WTC11 (cell line): ENCODE data around the gene NMT2. TPM values are rescaled to one million over a fixed set of nuclear protein-coding genes. Genes with fewer than 3 reads are reported as not detected.

Experiments
- ATAC-seq: fragments of 200-7000 bp; cut with Tn5 transposase; 2 replicates; pipeline ENCODE4 v1.10.0; 2021; ENCODE audit warnings: mild to moderate bottlenecking, moderate library complexity
- CTCF ChIA-PET: fragments of 300-600 bp; sonication (Branson Sonifier 250); formaldehyde crosslinking; loops from one replicate; lab custom pipeline; 2021; ENCODE audit warnings: antibody characterized with exemption; lab: Charles Lee
- POLR2A ChIA-PET: fragments of 350-600 bp; sonication (Branson Sonifier 250); formaldehyde crosslinking; loops from one replicate; lab custom pipeline; 2021; ENCODE audit warnings: antibody characterized with exemption; lab: Charles Lee
- DNase-seq: peaks from one replicate; pipeline ENCODE4 v3.0.0; 2021; ENCODE audit warnings: low spot score
- H3K27ac Mint-ChIP-seq: 2 replicates; pipeline ENCODE4 v1.8.0; 2021; ENCODE audit warnings: mixed read lengths
- H3K27me3 Mint-ChIP-seq: 2 replicates; pipeline ENCODE4 v1.8.0; 2021; ENCODE audit warnings: low read depth, mild to moderate bottlenecking, moderate library complexity, mixed read lengths
- H3K36me3 Mint-ChIP-seq: 2 replicates; pipeline ENCODE4 v1.8.0; 2021; ENCODE audit warnings: mixed read lengths
- H3K4me1 Mint-ChIP-seq: 2 replicates; pipeline ENCODE4 v1.8.0; 2022; ENCODE audit warnings: mixed read lengths
- H3K4me3 Mint-ChIP-seq: 2 replicates; pipeline ENCODE4 v1.8.0; 2021; ENCODE audit warnings: mild to moderate bottlenecking, moderate library complexity, mixed read lengths
- H3K9me3 Mint-ChIP-seq: 2 replicates; pipeline ENCODE4 v1.8.0; 2021; ENCODE audit warnings: mixed read lengths
- ELF4 ChIP-seq: sonication (generic); formaldehyde crosslinking; IDR thresholded peaks from 2 replicates; pipeline ENCODE4 v1.8.1; 2022; ENCODE audit warnings: low read depth, mild to moderate bottlenecking, moderate library complexity, missing genetic modification reagents
- ESRRA ChIP-seq: sonication (generic); formaldehyde crosslinking; IDR thresholded peaks from 2 replicates; pipeline ENCODE4 v1.8.1; 2022; ENCODE audit warnings: mild to moderate bottlenecking, missing genetic modification reagents, borderline replicate concordance
- MXD4 ChIP-seq: fragments of 250-450 bp; sonication (Bioruptor Pico); IDR thresholded peaks from 2 replicates; pipeline ENCODE4 v1.8.0; 2021; ENCODE audit warnings: mild to moderate bottlenecking, moderate library complexity, borderline replicate concordance
- MYBL2 ChIP-seq: sonication (generic); formaldehyde crosslinking; IDR thresholded peaks from 2 replicates; pipeline ENCODE4 v1.8.1; 2023; ENCODE audit warnings: mild to moderate bottlenecking, moderate library complexity, missing genetic modification reagents
- SMAD3 ChIP-seq: sonication (generic); formaldehyde crosslinking; IDR thresholded peaks from 2 replicates; pipeline ENCODE4 v1.8.0; 2022; ENCODE audit warnings: missing genetic modification reagents, mild to moderate bottlenecking, borderline replicate concordance
- SOX15 ChIP-seq: fragments of 250-450 bp; sonication (Bioruptor Pico); IDR thresholded peaks from 2 replicates; pipeline ENCODE4 v1.9.0; 2021; ENCODE audit warnings: mild to moderate bottlenecking
- TCF7 ChIP-seq: sonication (generic); formaldehyde crosslinking; IDR thresholded peaks from 2 replicates; pipeline ENCODE4 v1.8.0; 2022; ENCODE audit warnings: mild to moderate bottlenecking, low read depth, missing genetic modification reagents, moderate library complexity
- ZBTB21 ChIP-seq: sonication (generic); formaldehyde crosslinking; IDR thresholded peaks from 2 replicates; pipeline ENCODE4 v1.8.1; 2023; ENCODE audit warnings: mild to moderate bottlenecking, missing genetic modification reagents, borderline replicate concordance
- ZNF416 ChIP-seq: fragments of 250-450 bp; sonication (Bioruptor Pico); IDR thresholded peaks from 2 replicates; pipeline ENCODE4 v1.9.0; 2021; ENCODE audit warnings: mild to moderate bottlenecking, inconsistent platforms
- ZNF423 ChIP-seq: fragments of 250-450 bp; sonication (Bioruptor Pico); IDR thresholded peaks from 2 replicates; pipeline ENCODE4 v2.1.2; 2022; ENCODE audit warnings: mild to moderate bottlenecking, moderate library complexity
- total RNA-seq: library from RNA; stranded (reverse); gene quantifications from 3 replicates; pipeline ENCODE4 v1.2.3, GENCODE V29; 2021
- TF ChIP-seq, protein P1 (sequence below): sonication (generic); formaldehyde crosslinking; IDR thresholded peaks from 2 replicates; pipeline ENCODE4 v1.8.0; 2022; ENCODE audit warnings: missing genetic modification reagents
- TF ChIP-seq, protein P2 (sequence below): sonication (generic); formaldehyde crosslinking; IDR thresholded peaks from 2 replicates; pipeline ENCODE4 v1.8.1; 2023; ENCODE audit warnings: mild to moderate bottlenecking, moderate library complexity, missing genetic modification reagents
- TF ChIP-seq, protein P3 (sequence below): sonication (generic); formaldehyde crosslinking; IDR thresholded peaks from 2 replicates; pipeline ENCODE4 v1.8.1; 2022; ENCODE audit warnings: mild to moderate bottlenecking, missing genetic modification reagents, moderate library complexity, borderline replicate concordance
- TF ChIP-seq, protein P4 (sequence below): sonication (generic); formaldehyde crosslinking; IDR thresholded peaks from 2 replicates; pipeline ENCODE4 v1.8.1; 2022; ENCODE audit warnings: missing genetic modification reagents, borderline replicate concordance

NMT2 gene
- total RNA-seq, 1 experiment from 2014 or later: 11.7 TPM

DNA sequence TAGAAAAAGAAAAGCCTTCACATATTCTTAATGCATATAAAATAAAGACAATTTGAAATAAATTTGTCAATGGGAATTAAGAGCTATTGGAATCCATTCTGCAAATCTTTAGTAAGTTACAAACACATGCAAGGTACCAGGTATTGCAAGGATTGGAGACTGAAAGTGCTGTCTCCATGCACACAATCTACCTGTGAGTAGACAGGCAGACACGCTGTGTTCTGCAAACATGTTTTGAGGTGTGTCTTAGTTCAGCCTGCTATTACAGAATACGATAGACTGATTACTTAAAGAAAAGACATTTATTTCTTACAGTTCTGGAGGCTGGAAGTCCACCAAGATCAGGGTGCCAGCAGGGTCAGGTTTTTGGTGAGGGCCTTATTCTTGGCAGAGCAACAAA lies 10.0 kb downstream of the NMT2 start:
- no peak overlapping the region for H3K4me3 Mint-ChIP-seq
- TF ChIP-seq, protein P1, sequence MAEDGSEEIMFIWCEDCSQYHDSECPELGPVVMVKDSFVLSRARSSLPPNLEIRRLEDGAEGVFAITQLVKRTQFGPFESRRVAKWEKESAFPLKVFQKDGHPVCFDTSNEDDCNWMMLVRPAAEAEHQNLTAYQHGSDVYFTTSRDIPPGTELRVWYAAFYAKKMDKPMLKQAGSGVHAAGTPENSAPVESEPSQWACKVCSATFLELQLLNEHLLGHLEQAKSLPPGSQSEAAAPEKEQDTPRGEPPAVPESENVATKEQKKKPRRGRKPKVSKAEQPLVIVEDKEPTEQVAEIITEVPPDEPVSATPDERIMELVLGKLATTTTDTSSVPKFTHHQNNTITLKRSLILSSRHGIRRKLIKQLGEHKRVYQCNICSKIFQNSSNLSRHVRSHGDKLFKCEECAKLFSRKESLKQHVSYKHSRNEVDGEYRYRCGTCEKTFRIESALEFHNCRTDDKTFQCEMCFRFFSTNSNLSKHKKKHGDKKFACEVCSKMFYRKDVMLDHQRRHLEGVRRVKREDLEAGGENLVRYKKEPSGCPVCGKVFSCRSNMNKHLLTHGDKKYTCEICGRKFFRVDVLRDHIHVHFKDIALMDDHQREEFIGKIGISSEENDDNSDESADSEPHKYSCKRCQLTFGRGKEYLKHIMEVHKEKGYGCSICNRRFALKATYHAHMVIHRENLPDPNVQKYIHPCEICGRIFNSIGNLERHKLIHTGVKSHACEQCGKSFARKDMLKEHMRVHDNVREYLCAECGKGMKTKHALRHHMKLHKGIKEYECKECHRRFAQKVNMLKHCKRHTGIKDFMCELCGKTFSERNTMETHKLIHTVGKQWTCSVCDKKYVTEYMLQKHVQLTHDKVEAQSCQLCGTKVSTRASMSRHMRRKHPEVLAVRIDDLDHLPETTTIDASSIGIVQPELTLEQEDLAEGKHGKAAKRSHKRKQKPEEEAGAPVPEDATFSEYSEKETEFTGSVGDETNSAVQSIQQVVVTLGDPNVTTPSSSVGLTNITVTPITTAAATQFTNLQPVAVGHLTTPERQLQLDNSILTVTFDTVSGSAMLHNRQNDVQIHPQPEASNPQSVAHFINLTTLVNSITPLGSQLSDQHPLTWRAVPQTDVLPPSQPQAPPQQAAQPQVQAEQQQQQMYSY (CRISPR knock-in tag): no peak
- TF ChIP-seq MXD4 (CRISPR knock-in tag): no peak
- no peak for TF ChIP-seq TCF7 (CRISPR knock-in tag)
- TF ChIP-seq SOX15 (CRISPR knock-in tag): no peak
- no peak for TF ChIP-seq ZBTB21 (CRISPR knock-in tag)
- CTCF ChIA-PET: no interaction called here
- POLR2A ChIA-PET: no interaction called here
- ATAC-seq (no peak), DNase-seq (no peak)
- no peaks in the 10 kb centered on the region for H3K36me3 Mint-ChIP-seq
- no peak overlapping the region for H3K27ac Mint-ChIP-seq
- H3K27me3 Mint-ChIP-seq: no peaks in the 10 kb centered on the region
- H3K4me1 Mint-ChIP-seq: peaks cover 11% of the 10 kb centered on the region
- H3K9me3 Mint-ChIP-seq: no peaks in the 10 kb centered on the region

DNA sequence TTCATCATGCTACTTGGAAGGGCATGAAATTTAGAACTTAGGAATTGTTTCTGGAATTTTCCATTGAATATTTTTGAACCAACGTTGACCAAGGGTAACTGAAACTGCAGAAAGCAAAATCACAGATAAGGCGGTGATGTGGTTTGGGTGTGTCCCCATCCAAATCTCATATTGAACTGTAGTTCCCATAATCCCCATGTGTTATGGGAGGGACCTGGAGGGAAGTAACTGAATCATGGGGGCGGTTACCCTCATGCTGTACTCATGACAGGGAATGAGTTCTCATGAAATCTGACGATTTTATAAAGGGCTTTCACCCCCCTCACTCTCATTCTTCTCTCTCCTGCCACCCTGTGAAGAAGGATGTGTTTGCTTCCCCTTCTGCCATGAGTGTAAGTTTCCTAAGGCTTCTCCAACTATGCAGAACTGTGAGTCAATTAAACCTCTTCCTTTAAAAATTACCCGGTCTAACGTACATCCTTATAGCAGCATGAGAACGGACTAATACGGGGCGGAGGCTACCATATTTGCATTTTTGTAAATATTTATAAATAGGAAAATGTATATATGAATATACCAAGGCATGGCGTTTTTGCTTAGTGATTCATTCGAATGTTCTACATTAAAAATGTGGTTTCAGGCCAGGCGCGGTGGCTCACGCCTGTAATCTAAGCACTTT lies 12.4 kb downstream of the NMT2 start:
- H3K9me3 Mint-ChIP-seq: no peaks in the 10 kb centered on the region
- POLR2A ChIA-PET: no interaction called here
- H3K36me3 Mint-ChIP-seq: peaks cover 3% of the 10 kb centered on the region; the same call in 1 of the 2 replicates
- no peak overlapping the region for H3K27ac Mint-ChIP-seq
- no peaks in the 10 kb centered on the region for H3K27me3 Mint-ChIP-seq
- H3K4me3 Mint-ChIP-seq: no peak overlapping the region
- CTCF ChIA-PET: interaction anchor here (1.3 kb wide), 1 partner anchor 11 kb away, joined by 3 read pairs; no protein-coding TSS in a partner anchor
- ATAC-seq: no peak
- TF ChIP-seq, protein P2, sequence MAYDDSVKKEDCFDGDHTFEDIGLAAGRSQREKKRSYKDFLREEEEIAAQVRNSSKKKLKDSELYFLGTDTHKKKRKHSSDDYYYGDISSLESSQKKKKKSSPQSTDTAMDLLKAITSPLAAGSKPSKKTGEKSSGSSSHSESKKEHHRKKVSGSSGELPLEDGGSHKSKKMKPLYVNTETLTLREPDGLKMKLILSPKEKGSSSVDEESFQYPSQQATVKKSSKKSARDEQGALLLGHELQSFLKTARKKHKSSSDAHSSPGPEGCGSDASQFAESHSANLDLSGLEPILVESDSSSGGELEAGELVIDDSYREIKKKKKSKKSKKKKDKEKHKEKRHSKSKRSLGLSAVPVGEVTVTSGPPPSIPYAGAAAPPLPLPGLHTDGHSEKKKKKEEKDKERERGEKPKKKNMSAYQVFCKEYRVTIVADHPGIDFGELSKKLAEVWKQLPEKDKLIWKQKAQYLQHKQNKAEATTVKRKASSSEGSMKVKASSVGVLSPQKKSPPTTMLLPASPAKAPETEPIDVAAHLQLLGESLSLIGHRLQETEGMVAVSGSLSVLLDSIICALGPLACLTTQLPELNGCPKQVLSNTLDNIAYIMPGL (CRISPR knock-in tag): no peak
- TF ChIP-seq SMAD3 (CRISPR knock-in tag) (no peak), ELF4 (no peak), ZNF416 (no peak), ZNF423 (CRISPR knock-in tag) (no peak)
- TF ChIP-seq, protein P3, sequence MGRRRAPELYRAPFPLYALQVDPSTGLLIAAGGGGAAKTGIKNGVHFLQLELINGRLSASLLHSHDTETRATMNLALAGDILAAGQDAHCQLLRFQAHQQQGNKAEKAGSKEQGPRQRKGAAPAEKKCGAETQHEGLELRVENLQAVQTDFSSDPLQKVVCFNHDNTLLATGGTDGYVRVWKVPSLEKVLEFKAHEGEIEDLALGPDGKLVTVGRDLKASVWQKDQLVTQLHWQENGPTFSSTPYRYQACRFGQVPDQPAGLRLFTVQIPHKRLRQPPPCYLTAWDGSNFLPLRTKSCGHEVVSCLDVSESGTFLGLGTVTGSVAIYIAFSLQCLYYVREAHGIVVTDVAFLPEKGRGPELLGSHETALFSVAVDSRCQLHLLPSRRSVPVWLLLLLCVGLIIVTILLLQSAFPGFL (CRISPR knock-in tag): no peak
- TF ChIP-seq, all 79 proteins: peak for 0
- DNase-seq: no peak
- H3K4me1 Mint-ChIP-seq: 0 out of 2 replicates have a peak, but pooled peaks cover 5% of the 10 kb centered on the region

DNA sequence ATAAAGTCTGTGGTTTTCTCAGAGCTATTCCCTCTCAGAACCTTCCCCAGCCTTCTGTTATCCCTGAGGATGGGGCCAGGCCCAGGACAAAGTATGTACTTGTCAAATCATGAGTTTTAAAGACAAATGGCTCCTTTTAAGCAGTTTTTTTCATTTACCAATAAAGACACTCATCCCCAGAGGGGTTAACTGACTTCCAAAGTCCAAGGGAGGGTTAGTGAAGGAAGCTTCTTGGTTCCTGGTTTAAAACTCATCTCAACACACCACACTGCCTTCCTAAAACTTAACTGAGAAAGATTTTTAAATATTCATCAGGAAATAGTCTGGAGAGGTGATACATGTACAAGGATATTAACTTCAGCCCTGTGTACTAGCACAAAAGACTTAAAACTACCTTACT lies 15.9 kb downstream of the NMT2 start:
- no peak for DNase-seq
- Mint-ChIP-seq H3K27me3 (no peaks in the 10 kb centered on the region), H3K27ac (no peak overlapping the region), H3K4me1 (no peaks in the 10 kb centered on the region), H3K4me3 (no peak overlapping the region), H3K36me3 (peaks cover 3% of the 10 kb centered on the region; the same call in 1 of the 2 replicates), H3K9me3 (no peaks in the 10 kb centered on the region)
- ATAC-seq: no peak
- TF ChIP-seq MYBL2 (CRISPR knock-in tag) (no peak), ZBTB21 (CRISPR knock-in tag) (no peak), ESRRA (CRISPR knock-in tag) (no peak), TCF7 (CRISPR knock-in tag) (no peak)
- TF ChIP-seq, protein P2 (CRISPR knock-in tag): no peak
- TF ChIP-seq, protein P4, sequence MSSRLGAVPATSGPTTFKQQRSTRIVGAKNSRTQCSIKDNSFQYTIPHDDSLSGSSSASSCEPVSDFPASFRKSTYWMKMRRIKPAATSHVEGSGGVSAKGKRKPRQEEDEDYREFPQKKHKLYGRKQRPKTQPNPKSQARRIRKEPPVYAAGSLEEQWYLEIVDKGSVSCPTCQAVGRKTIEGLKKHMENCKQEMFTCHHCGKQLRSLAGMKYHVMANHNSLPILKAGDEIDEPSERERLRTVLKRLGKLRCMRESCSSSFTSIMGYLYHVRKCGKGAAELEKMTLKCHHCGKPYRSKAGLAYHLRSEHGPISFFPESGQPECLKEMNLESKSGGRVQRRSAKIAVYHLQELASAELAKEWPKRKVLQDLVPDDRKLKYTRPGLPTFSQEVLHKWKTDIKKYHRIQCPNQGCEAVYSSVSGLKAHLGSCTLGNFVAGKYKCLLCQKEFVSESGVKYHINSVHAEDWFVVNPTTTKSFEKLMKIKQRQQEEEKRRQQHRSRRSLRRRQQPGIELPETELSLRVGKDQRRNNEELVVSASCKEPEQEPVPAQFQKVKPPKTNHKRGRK (CRISPR knock-in tag): no peak
- POLR2A ChIA-PET: interaction anchor here (1.0 kb wide), 1 partner anchor 15 kb away, joined by 4 read pairs; no protein-coding TSS in a partner anchor
- CTCF ChIA-PET: interaction anchor here (1.3 kb wide), 1 partner anchor 15 kb away, joined by 4 read pairs; no protein-coding TSS in a partner anchor
